Cardiac fibroblast (primary cell): Measurements from ENCODE around the gene MTURN.

Experiments used
- DNase-seq, 2 donors: peaks; one replicate each; pipeline versions ENCODE4 v3.0.0 to v3.0.0-alpha.2; 2010; ENCODE audit warnings: low read depth in 2 of 2
- H3K4me3 ChIP-seq, 2 donors: replicated peaks in 1 of 2; 1 replicate in 1 of 2; 2 replicates in 1 of 2; pipeline ENCODE4 v1.5.1; 2011; ENCODE audit warnings: low read depth in 2 of 2, low read length in 2 of 2, mild to moderate bottlenecking in 2 of 2, moderate library complexity in 1 of 2
- TF ChIP-seq, protein P1 (sequence below): IDR thresholded peaks from one replicate; pipeline ENCODE4 v1.5.1; 2011; ENCODE audit warnings: low read depth, mild to moderate bottlenecking, low read length, inconsistent platforms

The MTURN gene

DNA sequence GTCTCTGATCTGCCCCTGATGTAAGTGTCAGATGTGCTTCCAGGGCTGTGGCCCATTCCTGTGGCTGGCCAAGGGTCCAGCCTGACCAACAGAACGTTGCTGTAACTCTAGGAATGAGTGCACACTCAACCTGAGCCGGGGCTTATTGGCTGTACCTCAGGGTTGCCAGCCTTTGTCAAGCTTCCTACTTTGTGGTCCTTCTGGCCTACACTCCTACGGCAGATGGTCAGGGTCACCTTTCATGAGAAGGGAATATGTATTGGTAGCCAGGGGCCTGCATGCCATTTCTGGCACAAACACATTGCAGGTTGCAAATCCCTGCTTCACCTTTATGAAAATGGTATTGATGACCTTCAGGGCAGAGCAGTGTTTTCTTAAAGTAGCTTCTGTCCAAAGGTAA is 64.5 kb downstream of the MTURN start:
- no peak for DNase-seq
- H3K4me3 ChIP-seq = no peak overlapping the region
- TF ChIP-seq, protein P1, sequence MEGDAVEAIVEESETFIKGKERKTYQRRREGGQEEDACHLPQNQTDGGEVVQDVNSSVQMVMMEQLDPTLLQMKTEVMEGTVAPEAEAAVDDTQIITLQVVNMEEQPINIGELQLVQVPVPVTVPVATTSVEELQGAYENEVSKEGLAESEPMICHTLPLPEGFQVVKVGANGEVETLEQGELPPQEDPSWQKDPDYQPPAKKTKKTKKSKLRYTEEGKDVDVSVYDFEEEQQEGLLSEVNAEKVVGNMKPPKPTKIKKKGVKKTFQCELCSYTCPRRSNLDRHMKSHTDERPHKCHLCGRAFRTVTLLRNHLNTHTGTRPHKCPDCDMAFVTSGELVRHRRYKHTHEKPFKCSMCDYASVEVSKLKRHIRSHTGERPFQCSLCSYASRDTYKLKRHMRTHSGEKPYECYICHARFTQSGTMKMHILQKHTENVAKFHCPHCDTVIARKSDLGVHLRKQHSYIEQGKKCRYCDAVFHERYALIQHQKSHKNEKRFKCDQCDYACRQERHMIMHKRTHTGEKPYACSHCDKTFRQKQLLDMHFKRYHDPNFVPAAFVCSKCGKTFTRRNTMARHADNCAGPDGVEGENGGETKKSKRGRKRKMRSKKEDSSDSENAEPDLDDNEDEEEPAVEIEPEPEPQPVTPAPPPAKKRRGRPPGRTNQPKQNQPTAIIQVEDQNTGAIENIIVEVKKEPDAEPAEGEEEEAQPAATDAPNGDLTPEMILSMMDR = no peak

DNA sequence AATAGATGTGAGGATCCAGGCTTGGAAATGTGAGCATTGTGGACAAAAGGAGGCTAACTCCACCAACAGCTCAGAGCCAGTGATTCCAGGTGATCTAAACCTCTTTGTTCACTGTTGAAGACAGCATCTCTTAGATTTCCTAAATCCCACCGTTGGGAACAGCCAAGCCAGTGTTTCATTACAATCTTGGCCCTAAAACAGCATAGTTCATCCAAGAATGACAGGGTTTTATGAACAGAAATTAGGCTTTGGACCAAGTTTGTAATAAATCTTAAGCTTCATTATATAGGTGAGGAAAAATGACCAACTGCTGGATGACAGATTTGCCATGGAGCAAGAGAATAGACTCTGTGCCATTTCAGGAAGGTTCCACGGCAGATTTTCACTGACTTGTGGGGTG is 65.8 kb downstream of the MTURN start:
- no peak for DNase-seq
- TF ChIP-seq, protein P1 = no peak
- H3K4me3 ChIP-seq = no peak overlapping the region

- TF ChIP-seq, protein P1 = no peak
- no peak for DNase-seq
- H3K4me3 ChIP-seq = no peak overlapping the region
Observed at GRCh38 chr7:30201161-30201666, 66.4 kb downstream of the MTURN start.

DNA sequence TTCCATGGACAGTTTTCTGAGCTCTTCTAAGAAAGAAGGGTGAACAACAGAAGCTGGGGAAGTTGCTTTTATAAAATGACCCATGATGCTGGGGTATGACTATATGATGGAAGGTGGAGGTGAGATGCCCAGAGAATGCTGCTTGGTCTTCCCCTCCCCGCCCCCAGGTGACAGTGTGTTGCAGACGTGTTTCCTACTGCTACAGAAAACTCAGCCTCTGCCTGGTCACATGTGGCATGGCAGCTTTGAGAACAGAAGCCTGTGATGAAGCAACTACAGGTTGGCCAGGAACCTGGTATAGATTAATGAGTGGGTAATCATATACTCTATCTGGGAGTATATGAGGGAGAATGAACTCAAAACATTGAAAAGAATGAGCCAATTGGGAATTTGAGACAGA is 67.1 kb downstream of the MTURN start:
- TF ChIP-seq, protein P1 = no peak
- H3K4me3 ChIP-seq = no peak overlapping the region
- no peak for DNase-seq

GRCh38 chr7:30202671-30203070 is 67.9 kb downstream of the MTURN start:
- H3K4me3 ChIP-seq = no peak overlapping the region
- TF ChIP-seq, protein P1 = no peak
- no peak for DNase-seq

- DNase-seq = peak; percentile 32 to 69
- TF ChIP-seq, protein P1 = no peak
- H3K4me3 ChIP-seq = no peak overlapping the region
Observed at GRCh38 chr7:30206491-30206890, 71.7 kb downstream of the MTURN start.

GRCh38 chr7:30206942-30207341 is 72.2 kb downstream of the MTURN start:
- no peak for DNase-seq
- TF ChIP-seq, protein P1 = no peak
- no peak overlapping the region for H3K4me3 ChIP-seq
